ENCODE data around the gene ADPRS.

ADPRS gene

DNA sequence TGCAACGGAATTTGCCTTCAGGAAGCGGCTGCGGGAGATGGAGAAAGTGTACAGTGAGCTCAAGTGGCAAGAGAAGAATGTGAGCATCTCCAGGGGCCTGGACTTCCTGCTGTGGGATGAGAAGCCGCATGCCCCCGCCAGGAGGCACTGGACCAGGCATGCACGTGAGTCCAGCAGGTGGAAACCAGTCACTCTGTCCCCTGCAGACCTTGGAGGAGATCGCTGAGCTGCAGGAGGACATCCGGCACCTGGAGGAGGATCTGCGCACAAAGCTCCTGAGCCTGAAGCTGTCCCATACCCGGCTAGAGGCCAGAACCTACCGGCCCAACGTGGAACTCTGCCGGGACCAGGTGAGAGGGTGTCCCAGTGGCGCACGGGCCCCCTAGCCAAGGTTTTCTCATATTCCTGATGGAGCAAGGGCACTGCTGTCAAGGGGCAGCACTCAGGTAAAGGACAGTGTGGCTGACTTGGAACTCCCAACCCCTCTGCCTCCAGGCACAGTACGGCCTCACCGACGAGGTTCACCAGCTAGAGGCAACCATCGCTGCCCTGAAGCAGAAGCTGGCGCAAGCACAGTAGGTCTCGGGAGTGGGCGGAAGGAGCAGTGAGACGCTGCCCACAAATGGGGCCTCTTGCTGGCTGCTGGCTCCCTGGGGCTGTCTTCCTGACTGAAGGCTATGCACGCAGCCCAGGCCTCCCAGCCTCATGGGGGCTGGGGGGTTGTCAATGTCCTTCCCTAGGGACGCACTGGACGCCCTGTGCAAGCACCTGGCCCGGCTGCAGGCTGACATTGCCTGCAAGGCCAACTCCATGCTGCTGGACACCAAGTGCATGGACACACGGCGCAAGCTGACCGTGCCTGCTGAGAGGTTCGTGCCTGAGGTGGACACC lies 1.2 kb upstream of the ADPRS start:
- DNase-seq (ENCODE audit: low read depth), result no peak

DNA sequence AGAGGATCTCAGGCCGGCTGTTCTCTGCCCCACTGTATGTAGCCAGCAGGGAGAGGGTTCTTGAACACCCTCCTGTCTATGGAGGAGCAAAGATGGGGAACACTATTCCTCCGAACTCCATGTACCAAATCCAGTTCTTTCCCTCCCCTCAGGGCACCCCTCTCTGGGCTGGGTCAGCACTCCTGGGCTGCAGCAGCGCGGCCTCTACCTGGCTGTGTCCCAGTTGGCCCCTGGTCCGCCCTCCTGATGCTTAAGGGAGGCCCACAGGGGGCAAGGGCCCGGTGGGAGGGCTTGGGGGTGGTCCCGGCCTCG lies 471 bp upstream of the ADPRS start:
- no peak for DNase-seq (ENCODE audit: low read depth)

DNA sequence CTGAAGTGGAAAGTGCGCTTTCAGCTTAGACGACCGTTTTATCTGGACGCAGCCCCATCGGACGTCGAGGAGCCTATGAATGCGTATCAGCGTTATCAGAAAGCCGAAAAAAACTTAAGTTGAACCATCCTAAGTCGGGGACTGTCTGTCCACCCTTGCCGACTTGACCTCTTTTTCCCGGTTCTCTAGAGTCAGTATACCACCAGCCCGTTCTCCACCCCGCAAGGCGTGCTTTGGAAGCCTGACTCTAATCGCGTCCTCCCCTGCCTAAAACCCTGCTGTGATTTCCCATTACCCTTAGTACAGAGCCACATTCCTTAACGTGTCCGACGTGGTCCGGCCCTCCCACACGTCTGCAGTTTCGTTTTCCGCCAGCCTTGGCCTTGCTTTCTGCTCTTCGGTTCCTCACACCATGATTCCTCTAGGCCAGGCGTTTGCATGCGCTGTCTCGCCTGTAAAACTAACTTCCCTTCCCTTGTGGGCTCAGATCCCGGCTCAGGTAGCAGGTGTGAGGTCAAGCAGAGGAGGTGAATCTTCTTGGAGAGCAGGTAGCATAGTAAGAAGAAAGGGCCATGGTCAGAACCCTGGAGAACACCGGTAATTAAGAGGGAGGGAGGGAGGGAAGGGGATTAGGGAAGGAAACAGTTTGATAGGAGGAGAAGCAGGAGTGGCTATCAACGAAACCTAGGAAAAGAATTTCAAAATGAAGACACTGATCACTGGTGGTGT lies 865 bp downstream of the ADPRS start:
- DNase-seq (ENCODE audit: low read depth), result no peak

- no peak for DNase-seq (ENCODE audit: low read depth)
Measured at GRCh38 chr1:36091141-36091540, 2.4 kb downstream of the ADPRS start.

DNA sequence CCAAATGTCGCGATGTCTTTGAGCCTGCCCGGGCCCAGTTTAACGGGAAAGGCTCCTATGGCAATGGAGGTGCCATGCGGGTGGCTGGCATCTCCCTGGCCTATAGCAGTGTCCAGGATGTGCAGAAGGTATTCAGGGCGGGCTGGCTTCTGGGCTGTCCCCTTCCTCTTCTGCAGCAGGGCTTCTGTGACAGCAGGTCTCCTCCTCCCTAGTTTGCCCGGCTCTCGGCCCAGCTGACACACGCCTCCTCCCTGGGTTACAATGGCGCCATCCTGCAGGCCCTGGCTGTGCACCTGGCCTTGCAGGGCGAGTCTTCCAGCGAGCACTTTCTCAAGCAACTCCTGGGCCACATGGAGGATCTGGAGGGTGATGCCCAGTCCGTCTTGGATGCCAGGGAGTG lies 3.0 kb downstream of the ADPRS start:
- no peak for DNase-seq (ENCODE audit: low read depth)

- no peak for DNase-seq (ENCODE audit: low read depth)
Measured at GRCh38 chr1:36092166-36092797, 3.6 kb downstream of the ADPRS start.

GRCh38 chr1:36092798-36093185 lies 4.1 kb downstream of the ADPRS start:
- no peak for DNase-seq (ENCODE audit: low read depth)

- no peak for DNase-seq (ENCODE audit: low read depth)
Measured at GRCh38 chr1:36093226-36093625, 4.5 kb downstream of the ADPRS start.

DNA sequence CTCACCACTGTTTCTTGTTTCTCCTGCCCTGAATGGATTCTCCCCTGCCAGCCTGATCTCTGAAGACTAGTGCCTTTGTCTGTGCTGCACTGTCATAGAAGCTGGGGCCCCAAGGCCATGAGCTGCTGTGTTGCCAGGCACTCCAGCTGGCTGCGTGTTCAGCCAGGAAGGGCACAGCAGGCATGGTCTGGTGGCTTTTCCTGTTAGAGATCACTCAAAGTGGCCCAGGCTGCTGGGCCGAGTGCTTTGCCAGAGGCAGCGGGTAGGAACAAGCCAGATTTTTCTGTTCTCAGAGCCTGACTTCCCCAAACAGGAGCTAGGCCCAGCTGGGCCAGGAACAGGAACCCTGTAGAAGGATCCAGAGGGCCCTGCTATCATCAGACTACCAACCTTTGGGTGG lies 5.2 kb downstream of the ADPRS start:
- DNase-seq (ENCODE audit: low read depth), result no peak

- no peak for DNase-seq (ENCODE audit: low read depth)
Measured at GRCh38 chr1:36094621-36095061, 5.9 kb downstream of the ADPRS start.

DNA sequence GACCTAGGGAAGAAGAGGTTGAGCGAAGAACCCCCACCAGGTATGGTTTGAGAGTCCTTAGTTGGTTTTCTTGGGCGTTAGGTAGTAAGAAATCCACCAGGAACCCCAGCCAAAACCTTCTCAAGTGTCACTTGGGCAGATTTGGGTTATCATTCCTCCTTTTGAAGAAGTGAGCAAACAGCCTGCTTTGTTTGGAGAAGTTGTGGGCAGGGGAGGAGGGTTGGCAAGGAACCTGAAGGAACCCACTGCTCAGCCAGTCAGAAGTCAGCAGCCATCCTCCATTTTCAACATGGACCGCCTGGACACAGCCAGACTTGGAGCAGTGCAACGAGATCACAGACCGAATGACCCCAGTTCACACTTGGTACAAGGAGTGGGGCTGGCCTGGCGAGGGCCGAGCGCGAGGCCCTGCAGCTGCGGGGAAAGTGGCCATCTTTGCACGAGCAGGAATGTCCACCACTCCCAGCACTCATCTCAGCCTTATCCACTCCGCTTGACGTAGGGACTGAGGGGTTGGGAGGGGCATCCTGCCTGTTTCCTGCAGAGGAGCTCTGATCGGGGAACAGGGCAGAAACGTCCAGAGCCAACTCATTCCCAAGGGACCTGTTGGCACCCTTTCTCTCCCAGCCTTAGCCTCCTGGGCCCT lies 7.2 kb downstream of the ADPRS start:
- DNase-seq (ENCODE audit: low read depth), result no peak

DNA sequence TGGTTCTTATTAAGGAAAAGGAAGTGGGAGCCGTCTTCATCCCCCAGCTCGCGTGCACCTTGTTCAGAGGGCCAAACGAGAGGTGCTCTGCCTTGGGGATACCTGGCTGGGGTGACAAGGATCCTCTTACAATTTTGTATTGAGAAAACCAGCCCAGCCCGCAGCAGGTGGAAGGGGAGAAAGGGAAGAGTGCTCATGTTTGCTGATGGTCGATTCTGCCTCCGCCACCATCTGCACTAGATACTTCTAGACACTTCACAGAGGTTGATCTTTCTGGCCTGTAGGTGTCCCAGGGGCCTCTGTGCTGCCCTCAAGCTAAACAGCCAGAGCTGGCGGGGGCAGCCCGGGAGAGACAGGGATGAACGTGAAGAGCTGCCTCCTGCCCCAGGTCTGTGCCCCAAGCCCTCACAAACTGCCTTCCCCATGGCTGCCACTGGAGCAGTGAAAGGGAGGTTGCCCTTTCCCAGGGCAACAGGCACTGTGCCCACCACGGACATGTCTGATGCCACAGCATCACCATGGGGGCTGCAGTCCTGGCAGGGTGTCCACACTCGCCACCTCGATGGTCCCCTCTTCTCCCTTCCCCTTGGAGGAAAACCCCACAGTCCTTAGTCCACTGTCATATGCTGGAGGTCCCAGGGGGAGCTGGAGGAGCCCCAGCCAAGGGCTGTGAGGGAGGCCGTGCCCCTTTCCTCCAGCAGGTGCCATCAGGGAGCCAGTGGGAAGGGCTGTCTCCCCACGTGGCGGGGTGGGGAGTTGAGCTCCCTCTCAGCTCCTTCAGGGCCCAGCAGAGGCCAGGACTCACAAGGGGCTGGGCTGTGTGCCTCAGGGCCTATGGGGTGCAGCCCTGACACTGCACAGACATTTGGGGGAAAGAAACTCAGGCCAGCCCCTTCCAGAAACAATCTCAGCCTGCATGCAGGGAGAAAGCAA lies 8.1 kb downstream of the ADPRS start:
- no peak for DNase-seq (ENCODE audit: low read depth)

GRCh38 chr1:36097693-36098585 lies 9.2 kb downstream of the ADPRS start:
- no peak for DNase-seq (ENCODE audit: low read depth)

- DNase-seq (ENCODE audit: low read depth), result no peak
Measured at GRCh38 chr1:36098650-36099365, 10.1 kb downstream of the ADPRS start.

- DNase-seq (ENCODE audit: low read depth), result peak; percentile 54
Measured at GRCh38 chr1:36099681-36100341, 11.1 kb downstream of the ADPRS start.

GRCh38 chr1:36100376-36100775 lies 11.7 kb downstream of the ADPRS start:
- no peak for DNase-seq (ENCODE audit: low read depth)

DNA sequence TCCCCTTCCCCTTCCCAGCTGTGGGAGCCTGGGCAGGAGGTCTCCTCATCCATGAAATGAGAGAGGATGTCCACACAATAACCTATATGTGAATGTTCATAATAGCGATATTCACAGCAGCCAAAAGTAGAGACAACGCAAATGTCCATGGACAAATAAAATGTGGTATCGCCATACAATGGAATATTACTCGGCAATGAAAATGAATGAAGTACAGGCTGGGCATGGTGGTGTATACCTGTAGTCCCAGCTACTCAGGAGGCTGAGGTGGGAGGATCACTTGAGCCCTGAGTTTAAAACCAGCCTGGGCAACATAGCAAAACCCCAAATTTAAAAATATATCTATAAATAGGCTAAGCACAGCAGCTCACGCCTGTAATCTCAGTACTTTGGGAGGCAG lies 12.9 kb downstream of the ADPRS start:
- DNase-seq (ENCODE audit: low read depth), result no peak

GRCh38 chr1:36106269-36106668 lies 17.6 kb downstream of the ADPRS start:
- no peak for DNase-seq (ENCODE audit: low read depth)

DNA sequence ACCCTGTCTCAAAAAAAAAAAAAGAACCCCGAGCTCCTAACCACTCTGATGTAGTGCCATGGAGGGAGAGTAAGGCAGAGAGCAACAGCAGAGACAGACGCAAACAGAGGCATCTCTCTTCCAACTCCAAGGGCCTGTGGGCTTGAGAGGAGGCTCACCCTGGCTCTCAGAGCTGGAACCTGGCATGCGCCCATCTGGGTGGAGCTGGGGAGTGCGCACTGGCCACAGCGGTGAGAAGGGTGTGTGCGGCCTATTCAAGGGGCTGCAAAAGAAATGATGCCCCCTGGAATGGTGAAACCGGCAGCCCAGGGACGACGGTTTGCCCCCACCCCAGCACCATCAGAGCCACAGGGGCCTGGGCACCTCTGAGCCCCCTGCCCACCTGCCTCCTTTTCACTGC lies 18.7 kb downstream of the ADPRS start:
- no peak for DNase-seq (ENCODE audit: low read depth)

All from stimulated activated CD8-positive, alpha-beta memory T cell treated with anti-CD3 and anti-CD28 coated beads, Interleukin-7, amount 100 ng/mL, for 24 hours (primary cell).